ENCODE data around the gene PPARG. TPM values are rescaled to one million over a fixed set of nuclear protein-coding genes. Genes with fewer than 3 reads are reported as not detected.

PPARG gene
- polyA plus RNA-seq, 1 experiment: 3.5 TPM

- Histone ChIP-seq H3K27me3 (ENCODE audit: control insufficient read depth, insufficient read depth, low read length) (no peaks in the 10 kb centered on the region), H3K36me3 (ENCODE audit: control insufficient read depth, insufficient read depth, low read length) (no peaks in the 10 kb centered on the region), H3K4me3 (ENCODE audit: low read depth, low read length) (no peak overlapping the region)
- ChIA-PET POLR2A (no interaction called here), CTCF (interaction anchor here (1.0 to 1.2 kb wide), 2 partner anchors 8 to 10 kb away, joined by 3 read pairs; no protein-coding TSS in a partner anchor)
- no peak for DNase-seq (ENCODE audit: low read depth)
- TF ChIP-seq, protein P1, sequence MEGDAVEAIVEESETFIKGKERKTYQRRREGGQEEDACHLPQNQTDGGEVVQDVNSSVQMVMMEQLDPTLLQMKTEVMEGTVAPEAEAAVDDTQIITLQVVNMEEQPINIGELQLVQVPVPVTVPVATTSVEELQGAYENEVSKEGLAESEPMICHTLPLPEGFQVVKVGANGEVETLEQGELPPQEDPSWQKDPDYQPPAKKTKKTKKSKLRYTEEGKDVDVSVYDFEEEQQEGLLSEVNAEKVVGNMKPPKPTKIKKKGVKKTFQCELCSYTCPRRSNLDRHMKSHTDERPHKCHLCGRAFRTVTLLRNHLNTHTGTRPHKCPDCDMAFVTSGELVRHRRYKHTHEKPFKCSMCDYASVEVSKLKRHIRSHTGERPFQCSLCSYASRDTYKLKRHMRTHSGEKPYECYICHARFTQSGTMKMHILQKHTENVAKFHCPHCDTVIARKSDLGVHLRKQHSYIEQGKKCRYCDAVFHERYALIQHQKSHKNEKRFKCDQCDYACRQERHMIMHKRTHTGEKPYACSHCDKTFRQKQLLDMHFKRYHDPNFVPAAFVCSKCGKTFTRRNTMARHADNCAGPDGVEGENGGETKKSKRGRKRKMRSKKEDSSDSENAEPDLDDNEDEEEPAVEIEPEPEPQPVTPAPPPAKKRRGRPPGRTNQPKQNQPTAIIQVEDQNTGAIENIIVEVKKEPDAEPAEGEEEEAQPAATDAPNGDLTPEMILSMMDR (IDR thresholded peaks at IDR 0.05; ENCODE audit: insufficient read depth, low read depth, low read length): no peak
Observed at GRCh38 chr3:12440927-12441714, 152.3 kb downstream of the PPARG start.

- H3K27me3 ChIP-seq (ENCODE audit: control insufficient read depth, insufficient read depth, low read length): no peaks in the 10 kb centered on the region; the same call in 1 of the 2 replicates
- no peaks in the 10 kb centered on the region for H3K36me3 ChIP-seq (ENCODE audit: control insufficient read depth, insufficient read depth, low read length)
- TF ChIP-seq, protein P1 (IDR thresholded peaks at IDR 0.05; ENCODE audit: insufficient read depth, low read depth, low read length): no peak
- no peak overlapping the region for H3K4me3 ChIP-seq (ENCODE audit: low read depth, low read length)
- POLR2A ChIA-PET: no interaction called here
- no peak for DNase-seq (ENCODE audit: low read depth)
- CTCF ChIA-PET: interaction anchor here (1.2 kb wide), 1 partner anchor 11 kb away, joined by 3 read pairs; no protein-coding TSS in a partner anchor
Observed at GRCh38 chr3:12442654-12443501, 154.0 kb downstream of the PPARG start.

GRCh38 chr3:12443781-12444522 is 155.1 kb downstream of the PPARG start:
- ChIA-PET POLR2A (no interaction called here), CTCF (no interaction called here)
- Histone ChIP-seq H3K4me3 (ENCODE audit: low read depth, low read length) (no peak overlapping the region), H3K27me3 (ENCODE audit: control insufficient read depth, insufficient read depth, low read length) (no peaks in the 10 kb centered on the region; the same call in 1 of the 2 replicates), H3K36me3 (ENCODE audit: control insufficient read depth, insufficient read depth, low read length) (no peaks in the 10 kb centered on the region)
- TF ChIP-seq, protein P1 (IDR thresholded peaks at IDR 0.05; ENCODE audit: insufficient read depth, low read depth, low read length): no peak
- DNase-seq (ENCODE audit: low read depth): no peak

GRCh38 chr3:12444582-12445471 is 156.0 kb downstream of the PPARG start:
- DNase-seq (ENCODE audit: low read depth): no peak
- Histone ChIP-seq H3K4me3 (ENCODE audit: low read depth, low read length) (no peak overlapping the region), H3K27me3 (ENCODE audit: control insufficient read depth, insufficient read depth, low read length) (no peaks in the 10 kb centered on the region; the same call in 1 of the 2 replicates), H3K36me3 (ENCODE audit: control insufficient read depth, insufficient read depth, low read length) (no peaks in the 10 kb centered on the region)
- ChIA-PET POLR2A (no interaction called here), CTCF (interaction anchor here (1.0 kb wide), 1 partner anchor 17 kb away, joined by 3 read pairs; no protein-coding TSS in a partner anchor)
- TF ChIP-seq, protein P1 (IDR thresholded peaks at IDR 0.05; ENCODE audit: insufficient read depth, low read depth, low read length): no peak

All from BJ (cell line).